NCI-H187 (cell line): ENCODE results near the gene NR1D2.
"Not testable (repeated sequence)": the region's sequence is repeated elsewhere in the genome, so short reads cannot be mapped to it uniquely, and the experiment has no call there.

ENCODE experiments used
- DNase-seq, 2 experiments: peaks; one replicate each; lab custom pipeline; 2025; lab: John Stamatoyannopoulos, UW

Gene NR1D2

DNA sequence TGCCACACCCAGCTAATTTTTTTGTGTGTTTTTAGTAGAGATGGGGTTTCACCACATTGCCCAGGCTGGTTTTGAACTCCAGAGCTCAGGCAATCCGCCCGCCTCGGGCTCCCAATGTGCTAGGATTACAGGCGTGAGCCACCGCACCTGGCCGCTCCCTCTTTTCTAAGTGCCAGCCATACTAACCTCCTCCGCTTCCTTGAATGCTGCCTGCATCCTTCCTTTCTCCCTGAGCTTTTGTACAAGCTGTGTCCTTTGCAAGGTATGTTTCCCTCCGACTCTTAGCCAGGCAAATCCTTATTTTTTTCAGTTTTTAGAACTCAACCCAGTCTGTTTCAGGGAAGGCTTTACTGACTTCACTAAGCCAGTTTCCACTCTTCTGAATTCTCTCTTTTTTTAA is 60.6 kb downstream of the NR1D2 start:
- DNase-seq = no peak

DNA sequence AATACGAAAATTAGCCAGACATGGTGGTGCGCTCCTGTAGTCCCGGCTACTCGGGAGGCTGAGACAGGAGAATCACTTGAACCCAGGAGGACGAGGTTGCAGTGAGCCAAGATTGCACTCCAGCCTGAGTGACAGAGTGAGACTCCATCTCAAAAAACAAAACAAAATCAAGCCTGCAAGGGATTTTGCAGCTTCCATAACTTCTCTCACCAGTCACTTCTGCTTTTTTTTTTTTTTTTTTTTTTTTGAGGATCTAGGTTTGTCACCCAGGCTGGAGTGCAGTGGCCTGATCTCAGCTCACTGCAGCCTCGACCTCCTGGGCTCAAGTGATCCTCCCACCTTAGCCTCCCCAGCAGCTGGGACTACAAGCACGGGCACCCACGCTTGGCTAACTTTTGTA is 65.7 kb downstream of the NR1D2 start:
- not testable (repeated sequence) for DNase-seq

- DNase-seq = no peak
Measured at GRCh38 chr3:24012589-24013269, 67.6 kb downstream of the NR1D2 start.

GRCh38 chr3:24017305-24017704 is 72.2 kb downstream of the NR1D2 start:
- no peak for DNase-seq

- no peak for DNase-seq
Measured at GRCh38 chr3:24018784-24019570, 73.9 kb downstream of the NR1D2 start.

DNA sequence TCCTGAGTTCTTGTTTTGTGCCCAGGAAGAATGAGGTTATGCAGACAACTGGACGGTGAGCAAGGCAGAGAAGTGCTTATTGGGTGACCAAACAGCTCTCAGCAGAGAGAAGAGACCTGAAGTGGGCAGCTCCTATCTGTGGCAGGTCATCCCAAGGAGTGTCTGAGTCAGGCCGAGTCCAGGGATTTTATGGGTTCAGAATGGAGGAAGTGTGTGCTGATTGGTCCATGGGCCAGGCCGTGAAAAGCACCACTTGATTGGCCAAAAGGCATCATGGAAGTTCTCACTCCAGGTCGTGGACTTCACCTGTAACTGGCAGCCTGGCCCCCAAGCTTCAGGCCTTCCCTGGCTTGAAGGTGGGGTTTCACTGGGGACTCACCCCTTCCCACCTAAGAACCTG is 74.5 kb downstream of the NR1D2 start:
- DNase-seq = no peak

- DNase-seq = no peak
Measured at GRCh38 chr3:24020036-24020691, 75.1 kb downstream of the NR1D2 start.

DNA sequence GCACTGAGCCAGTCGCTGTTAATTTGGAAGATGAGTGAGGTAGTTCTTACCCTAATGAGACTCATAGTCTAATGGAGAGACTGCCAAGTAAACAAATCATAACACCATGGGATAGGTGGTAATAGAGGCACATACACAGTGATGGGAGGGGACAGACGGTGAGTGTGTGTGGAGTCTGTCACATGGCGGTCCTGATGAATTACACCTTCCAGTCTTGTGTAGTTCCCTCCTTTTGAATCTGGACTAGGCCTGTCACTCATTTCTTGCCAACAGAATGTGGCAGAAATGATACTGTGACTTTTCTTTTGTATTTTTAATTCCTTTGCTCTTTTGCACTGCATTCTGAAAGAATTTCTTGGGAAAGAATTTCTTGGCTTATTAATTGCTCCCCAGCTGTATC is 78.1 kb downstream of the NR1D2 start:
- DNase-seq = no peak

GRCh38 chr3:24025805-24026204 is 80.7 kb downstream of the NR1D2 start:
- no peak for DNase-seq

GRCh38 chr3:24026665-24027064 is 81.6 kb downstream of the NR1D2 start:
- DNase-seq = not testable (repeated sequence)

DNA sequence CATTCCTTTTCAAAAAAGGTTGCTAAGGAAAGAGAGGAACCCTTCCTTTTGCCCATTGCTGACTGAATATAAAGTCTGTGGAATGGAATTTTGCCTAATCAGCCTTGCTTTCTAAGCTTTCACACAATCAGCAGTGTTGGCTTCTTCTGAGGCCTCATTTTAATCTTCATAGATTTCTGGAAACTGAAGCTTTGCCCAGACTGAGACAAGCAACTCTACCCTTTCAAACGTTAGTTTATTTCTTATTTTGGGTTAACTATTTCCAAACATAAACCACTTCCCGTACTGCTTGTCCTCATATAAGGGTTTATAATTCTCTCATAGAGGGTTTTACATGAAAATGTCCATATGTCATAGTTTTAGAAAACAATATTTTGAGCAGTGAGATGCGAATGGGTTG is 82.9 kb downstream of the NR1D2 start:
- no peak for DNase-seq
